GM19240 (cell line): ENCODE results near the gene TMEM119.
"Not testable (repeated sequence)": the region's sequence is repeated elsewhere in the genome, so short reads cannot be mapped to it uniquely, and the experiment has no call there.

Experiments
- DNase-seq: peaks from one replicate; pipeline ENCODE4 v3.0.0; 2011; ENCODE audit warnings: low spot score; ENCODE audit not compliant: insufficient read length

TMEM119 gene

DNA sequence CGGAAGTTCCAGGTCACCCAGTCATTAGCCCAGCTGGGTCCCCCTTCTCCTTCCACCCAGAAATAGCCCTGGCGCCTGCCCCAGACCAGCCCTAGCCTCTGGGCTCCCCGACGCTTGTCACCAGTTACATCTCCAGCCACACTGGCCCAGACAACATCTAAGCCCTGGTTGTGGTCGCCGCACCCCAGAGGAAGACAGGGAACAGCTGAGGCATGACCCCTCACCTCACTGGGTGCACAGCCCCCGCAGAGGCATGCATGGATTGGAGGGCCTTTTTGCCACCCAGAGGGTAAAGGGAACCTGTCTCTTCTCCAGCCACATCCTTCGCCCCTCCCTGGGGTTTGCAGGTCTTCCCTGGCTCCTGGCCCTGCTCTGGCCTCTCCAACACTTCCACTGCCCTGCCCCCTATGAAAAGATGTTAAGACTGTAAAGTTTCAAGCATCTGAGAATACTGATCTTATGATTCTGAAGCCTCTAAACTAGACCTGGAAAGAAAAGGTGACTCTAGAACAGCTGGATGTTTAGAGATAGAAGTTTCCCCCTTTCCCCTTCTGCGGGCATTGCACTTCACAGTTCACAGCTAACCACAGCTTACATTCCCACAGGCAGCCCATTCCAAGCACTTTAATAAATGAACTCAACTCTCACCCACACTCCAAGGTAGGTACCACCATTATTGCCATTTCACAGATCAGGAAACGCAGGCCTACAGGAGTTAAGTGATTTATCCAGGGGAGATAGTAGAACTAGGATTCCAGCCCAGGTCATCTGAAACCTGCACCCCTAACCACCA, 14.7 kb downstream of the TMEM119 start:
- no peak for DNase-seq

DNA sequence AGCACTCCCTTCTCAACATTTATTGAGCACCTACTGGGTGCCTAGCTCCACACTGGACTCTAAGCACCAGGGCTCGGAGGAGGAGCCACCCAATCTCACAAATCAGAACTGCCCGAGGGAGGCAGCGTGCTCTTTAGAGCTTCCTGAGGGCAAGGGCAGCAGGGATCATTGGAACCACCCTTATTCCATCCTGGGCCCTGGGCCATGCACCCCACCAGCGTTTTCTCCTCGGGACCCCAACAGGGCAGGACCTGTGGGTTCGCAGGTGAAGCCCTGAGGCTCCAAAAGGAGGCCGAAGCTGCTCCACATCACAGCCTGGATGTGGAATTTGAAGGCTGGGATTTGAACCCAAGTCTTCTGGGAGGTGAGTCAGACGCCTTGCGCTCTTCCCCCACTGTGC, 15.4 kb downstream of the TMEM119 start:
- no peak for DNase-seq

DNA sequence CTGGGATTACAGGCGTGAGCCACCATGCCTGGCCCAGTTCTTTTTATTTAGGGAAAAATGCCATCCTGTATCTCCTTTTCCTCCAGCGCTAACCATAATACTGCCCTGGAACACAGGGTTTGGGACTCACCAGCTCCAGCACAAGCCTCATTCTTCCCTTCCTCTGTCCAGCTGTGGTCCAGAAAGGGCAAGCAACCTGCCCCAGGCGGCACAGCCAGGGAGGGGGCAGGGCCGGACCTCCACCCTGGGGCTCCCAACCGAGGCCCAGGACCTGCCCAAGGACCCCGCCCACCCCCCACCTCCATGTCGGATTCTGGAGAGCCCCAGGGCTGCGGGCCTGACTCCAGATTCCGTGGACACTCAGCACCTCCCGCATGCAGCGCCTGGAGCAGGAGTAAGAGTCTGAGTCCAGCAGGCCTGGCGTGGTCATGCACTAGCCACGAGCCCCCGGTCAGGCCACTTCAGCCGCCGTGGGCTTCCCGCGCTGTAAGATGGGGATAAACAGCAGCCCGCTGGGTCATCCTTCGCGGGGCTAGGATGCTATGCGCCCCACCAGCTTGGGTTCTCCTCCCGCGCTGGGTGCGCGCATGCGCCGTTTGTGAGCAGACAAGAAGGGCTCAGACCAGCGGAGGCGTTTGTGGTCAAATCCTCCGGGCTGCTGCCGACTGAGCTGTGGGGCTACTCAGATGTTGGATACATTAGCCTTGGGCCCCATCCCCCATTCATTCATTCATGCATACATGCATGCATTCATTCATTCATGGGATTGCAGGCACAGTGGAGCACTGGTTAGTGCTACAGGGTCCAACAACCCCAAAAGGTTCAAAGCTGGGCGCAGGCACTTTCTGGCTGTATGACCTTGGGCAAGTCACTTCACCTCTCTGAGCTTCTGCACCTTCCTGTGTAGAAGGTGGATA, 16.3 kb downstream of the TMEM119 start:
- DNase-seq, result no peak

DNA sequence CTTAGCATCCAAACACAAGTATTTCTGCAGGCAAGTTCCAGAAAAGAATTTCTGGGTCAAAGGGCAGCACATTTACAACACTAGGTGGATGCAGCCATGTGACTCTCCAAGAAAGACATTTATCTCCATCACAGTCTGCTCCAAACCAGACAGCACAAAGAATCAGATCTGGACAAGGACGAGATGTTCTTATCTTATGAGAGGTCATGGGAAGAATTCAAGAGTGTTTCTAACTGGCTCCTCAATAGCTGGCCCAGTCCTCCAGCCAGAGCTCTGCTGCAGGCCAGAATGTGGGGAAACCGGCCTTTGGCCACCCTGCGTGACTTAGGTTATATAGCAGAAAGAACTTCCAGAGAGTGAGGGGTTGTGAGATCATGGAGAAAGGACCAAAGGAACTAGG, 17.4 kb downstream of the TMEM119 start:
- no peak for DNase-seq

DNA sequence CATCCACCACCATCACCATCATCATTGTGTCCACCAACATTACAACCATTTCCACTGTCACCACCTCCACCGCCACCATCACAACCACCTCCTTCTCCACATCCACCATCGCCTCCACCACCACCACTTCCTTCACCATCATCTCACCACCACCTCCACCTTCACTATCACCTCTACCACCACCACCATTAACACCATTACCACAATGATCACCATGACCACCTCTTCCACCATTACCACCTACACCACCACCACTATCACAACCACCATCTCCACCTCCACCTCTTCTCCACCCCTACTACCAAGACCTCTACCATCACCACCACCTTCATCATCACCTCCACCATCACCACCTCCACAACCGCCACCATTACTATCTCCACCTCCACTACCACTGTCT, 19.1 kb downstream of the TMEM119 start:
- no peak for DNase-seq

DNA sequence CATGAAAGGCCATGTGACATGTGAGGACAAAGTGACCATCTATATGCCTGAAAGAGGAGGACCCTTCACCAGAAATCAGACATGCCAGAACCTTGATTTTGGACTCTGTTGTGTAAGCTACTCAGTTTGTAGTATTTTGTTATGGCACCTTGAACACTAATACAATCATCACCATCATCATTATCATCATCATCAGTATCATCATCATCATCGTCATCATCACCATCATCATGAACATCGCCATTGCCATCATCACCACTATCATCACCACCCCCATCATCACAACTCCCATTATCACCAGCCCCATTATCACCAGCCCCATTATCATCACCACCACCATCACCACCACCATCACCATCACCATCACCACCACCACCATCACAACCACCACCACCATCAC, 19.6 kb downstream of the TMEM119 start:
- no peak for DNase-seq

DNA sequence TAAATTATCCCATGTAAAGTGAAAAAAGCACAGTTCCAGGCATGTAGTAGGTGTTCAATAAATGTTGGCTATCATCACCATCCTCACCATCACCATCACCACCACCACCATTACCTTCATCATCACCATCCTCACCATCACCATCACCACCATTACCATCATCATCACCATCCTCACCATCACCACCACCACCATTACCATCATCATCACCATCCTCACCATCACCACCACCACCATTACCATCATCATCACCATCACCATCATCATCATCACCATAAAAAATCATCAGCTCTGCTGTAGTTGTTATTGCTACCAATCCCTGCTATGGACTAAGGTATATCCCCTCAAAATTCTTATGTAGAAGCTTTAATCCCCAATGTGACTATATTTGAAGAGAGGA, 20.4 kb downstream of the TMEM119 start:
- DNase-seq, result no peak

DNA sequence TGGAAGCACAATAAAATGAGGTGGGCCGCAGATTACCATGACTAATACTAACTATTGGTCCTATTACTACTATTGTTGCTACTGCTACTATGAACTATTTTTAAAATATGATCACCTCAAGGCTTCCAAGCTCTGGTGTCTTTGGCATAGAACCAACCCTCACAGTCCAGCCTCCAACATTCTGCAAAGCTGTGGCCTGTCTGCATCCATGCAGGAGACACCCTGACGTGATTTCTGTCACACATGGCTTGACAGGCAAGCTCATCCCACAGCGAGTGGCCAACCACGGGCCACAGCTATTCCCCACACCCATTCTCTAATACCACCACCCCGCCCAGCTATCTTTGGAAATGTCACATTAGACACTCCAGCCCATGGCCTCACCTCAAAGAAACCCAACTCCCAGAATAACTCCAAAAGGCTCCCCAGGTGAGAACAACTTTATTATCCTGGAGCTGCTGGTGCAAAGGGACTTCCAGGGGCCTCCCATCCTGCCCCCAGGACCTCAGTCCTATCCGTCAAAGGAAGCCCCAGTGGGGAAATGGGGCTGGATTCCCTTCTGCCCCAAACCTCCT, 21.1 kb downstream of the TMEM119 start:
- no peak for DNase-seq

DNA sequence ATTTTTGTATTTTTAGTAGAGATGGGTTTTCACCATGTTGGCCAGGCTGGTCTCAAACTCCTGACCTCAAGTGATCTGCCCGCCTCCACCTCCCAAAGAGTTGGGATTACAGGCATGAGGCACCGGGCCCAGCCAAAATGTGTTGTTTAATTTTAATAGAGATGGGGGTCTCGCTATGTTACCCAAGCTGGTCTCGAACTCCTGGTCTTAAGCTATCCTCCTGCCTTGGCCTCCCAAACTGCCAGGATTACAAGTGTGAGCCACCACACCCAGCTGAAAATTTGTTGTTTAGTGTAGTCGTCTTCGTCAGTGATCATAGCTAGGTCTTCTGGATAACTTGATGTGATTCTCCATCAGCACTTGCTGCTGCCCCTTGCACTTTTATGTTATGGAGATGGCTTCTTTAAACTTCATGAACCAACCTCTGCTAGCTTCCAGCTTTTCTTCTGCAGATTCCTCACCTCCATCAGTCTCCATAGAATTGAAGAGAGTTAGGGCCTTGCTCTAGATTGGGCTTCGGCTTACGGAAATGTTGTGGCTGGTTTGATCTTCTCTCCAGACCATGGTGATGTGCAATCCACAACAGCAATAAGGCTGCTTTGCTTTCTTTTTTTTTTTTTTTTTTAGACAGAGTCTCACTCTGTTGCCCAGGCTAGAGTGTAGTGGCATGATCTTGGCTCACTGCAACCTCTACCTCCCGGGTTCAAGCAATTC, 22.5 kb downstream of the TMEM119 start:
- no peak for DNase-seq

DNA sequence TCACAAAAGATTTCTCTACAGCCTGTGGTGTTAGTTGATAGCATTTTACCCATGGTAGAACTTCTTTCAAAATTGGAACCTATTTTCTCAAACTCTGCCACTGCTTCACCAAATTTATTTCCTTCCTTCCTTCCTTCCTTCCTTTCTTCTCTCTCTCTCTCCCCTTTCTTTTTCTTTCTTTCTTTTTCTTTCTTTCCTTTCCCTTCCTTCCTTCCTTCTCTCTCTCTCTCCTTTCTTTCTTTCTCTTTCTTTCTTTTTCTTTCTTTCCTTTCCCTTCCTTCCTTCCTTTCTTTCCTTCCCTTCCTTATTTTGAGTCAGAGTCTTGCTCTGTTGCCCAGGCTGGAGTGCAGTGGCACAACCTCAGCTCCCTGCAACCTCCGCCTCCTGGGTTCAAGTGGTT, 23.6 kb downstream of the TMEM119 start:
- DNase-seq, result not testable (repeated sequence)

DNA sequence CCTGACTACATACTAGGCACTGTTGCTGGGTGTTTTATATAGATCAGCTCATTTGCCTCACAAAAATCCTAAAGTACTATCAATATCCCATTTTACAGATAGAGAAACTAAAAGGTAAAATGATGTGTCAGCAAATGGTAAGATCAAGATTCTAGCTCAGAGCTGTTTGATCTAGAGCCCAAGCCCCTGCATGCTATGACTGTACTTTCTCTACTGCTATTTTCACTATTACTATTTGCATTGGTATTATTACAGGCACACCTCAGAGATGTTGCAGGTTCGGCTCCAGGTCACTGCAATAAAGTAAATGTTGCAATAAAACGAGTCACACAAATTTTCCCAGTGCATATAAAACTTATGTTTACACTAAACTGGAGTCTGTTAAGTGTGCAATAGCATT, 24.6 kb downstream of the TMEM119 start:
- DNase-seq, result no peak

DNA sequence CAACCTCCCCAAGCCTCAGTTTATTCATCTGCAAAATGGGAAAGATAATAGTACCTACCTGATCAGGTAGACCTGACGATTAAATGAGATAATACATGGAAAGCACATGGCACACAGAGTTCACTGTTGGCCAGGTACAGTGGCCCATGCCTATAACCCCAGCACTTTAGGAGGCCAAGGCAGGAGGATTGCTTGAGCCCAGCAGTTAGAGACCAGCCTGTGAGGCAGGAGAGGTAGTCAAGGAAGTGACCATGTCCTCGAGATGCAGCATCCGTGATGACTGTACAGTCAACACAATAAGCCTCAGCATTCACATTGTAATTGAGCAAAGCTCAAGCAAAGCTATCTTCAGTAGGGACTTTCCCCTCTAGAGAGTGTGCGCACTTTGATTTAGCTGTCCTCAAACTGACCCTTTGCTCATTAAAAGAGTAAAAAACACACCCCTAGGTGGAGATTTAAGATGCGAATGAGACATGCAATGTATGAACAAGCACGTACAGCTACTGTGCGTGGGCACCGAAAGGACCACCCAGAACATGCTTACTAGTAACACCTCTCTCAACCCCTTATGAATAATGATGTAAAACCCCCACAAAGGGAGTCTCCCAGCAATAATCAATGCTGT, 25.6 kb downstream of the TMEM119 start:
- DNase-seq, result no peak

DNA sequence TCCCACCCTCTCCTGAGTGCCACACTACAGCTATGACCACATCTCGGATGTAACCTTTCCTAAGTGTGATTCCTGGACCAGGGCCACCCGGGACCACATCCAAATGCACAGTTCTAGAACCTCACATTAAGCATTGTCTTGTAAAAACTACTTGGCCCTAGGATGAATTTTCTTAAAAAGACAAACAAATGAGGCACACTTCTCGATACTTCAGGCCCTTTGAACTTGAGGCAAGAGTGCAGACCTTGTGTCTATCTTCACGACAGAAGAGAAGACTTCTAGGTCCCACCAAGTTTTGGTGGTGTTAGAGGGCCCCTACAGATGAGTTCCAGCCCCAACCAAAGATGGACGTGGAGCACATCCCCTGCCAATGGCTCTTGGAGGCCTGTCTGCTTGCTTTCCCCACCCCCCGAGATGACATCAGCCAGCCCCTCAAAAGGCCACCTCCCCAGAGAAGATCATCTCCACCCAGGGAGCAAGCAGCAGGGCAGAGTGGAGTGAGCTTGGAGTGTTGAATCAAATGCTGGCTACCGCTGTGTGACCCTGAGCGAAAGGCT, 26.2 kb downstream of the TMEM119 start:
- DNase-seq, result no peak

DNA sequence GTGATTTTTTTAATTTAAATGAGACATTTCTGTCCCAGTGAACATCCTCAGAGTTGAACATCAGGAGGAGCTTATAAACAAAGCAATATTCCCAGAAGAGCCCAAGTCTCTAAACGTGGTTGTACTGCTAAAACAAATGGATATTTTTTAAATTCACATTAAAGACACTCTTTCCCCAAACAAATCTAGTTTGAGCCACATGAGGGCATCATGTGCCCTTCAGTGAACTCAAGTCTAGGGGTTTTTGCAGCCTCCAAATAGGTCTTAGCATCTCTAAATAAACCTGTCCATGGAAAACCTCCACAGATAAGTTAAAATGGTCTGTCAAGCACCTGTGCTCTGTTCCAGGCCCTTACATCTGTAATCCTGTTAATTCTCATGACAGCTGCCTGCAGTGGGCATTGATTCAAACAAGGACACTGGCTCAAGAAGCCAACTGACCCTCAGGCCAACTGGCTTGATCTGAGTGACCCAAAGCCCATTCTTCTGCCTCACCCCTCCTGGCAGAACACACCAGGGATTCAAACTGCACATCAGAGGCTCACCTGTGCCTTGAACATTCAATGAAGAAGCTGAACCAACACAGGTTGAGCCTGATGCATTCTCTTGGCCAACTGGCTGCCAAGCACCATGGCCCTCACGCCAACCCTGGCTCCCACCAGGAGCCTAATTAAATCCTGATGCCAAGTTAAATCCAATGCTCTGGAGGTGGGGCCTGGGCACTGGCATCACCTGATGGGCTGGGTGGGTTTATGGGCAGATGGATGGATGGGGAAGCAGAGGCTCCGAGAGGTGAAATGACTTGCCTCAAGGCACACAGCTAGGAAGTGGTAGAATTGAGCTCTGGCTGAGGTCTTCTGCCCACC, 26.9 kb downstream of the TMEM119 start:
- no peak for DNase-seq

DNA sequence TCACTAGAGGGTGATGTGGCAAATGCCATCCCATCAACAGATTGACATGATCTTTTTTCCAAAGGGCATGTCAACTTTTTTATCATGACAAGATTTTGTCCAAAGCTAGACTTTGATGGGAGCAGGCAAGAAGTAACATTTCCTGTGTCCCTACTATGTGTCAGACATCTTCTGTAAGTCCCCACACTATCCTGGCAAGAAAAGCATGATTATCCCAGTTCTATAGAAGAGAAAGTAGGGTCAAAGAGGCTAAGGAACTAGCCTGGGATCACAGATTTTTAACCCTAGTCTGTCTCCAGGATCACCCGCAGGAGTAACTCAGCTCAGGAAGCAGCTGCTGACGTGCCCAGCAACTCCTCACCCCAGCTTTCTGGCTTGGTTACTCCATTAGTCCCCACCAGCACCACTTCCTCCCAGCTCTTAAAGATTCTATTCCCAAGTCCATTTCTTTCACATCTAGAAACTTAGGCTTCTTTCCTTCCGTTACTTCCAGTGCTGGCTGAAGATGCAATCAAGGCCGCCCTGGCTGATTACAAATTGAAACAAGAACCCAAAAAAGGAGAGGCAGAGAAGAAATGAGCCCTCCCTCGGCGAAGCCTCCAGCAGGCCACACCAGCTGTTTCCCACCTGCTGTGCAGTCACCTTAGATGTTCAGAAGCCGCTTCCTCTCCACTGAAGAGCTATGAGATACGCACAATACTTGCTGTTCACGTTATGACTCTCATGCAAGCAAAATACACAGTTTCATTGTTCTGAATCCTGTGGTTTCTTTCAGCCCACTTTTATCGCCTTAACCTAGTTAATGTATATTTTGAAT, 29.3 kb downstream of the TMEM119 start:
- DNase-seq, result no peak

DNA sequence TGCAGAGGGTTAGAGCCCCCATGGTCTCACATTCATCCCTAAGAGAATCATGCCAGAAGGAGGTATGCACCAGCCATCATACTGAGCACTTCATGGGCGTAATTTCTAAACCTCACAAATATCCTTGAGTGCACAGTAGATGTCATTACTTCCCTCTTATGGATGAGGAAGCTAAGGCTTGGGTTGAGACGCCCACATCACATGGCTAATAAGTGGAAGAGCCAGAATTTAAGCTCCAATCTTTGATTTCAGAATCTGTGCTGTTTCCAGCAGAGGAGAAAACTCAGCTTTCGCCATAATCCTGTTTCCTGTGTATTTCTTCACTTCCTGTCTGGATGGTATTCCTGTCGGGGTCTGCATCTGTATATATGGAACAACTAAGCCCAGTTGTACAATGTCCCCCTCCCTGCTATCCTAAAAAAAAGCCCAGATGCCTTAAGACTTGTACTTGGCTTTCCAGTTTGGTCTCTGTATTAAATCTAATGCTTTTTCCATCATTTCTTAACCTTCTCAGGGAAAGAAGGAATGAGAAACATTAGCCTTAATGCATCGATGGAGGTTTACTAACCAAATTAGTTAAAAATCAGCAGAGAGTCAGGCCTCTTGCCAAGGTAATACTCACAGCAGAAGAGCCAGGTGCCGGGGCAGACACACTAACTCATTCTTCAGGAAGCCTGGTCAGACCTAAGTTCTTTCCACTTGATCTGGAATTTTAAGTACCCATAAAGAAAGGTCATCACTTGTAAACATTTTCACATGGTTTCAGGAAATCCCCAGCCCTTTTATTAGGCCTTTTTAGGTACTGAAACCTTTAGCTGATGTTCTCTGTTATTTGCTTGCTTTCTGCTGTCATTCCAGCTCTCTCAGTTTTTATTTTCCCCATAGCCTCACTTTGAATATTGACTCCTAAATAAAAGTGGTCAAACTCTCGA, 30.2 kb downstream of the TMEM119 start:
- no peak for DNase-seq

DNA sequence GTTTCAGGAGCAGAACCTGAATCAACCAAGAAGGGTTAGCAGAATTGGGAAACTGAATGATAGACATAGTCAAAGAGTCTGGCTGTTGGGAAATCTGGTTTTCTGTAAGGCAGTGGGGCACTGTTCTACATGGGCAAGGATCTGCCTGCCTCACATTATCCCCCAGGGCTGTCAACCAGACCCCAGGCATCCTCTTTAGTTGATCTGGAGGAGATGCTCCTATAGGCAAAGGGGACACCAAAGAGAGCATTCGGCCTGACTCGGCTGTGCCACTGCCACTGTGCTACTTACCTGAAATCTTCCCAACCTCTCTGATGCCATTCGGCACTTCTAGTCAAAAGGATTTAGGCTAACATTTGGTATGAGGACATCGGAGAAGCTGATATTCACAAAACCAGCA, 31.4 kb downstream of the TMEM119 start:
- no peak for DNase-seq

DNA sequence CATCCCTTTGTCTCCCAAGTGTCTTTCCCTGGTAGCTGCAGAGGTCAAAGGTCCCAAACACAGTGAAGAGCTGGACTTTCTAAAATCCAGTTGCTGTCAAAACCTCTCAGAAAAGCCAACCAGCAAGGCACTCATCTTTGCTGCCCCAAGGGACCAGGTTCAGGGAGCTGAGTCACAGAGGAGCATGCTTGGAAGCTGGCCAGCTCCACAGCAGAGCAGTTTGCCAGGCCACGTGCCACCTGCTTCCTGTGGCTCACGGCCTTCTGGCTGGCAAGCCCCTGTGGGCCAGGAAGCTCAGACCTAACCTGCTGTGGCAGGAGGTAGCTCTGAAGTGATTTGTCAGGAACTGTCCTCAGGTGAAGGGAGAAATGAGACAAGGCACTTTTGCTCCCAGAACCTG, 31.9 kb downstream of the TMEM119 start:
- no peak for DNase-seq
